HCEC 1CT (cell line): ENCODE results near the gene DHCR7.

Experiments used
- DNase-seq: peaks from one replicate; pipeline ENCODE4 v3.0.0-alpha.2; 2017

DHCR7 gene

DNA sequence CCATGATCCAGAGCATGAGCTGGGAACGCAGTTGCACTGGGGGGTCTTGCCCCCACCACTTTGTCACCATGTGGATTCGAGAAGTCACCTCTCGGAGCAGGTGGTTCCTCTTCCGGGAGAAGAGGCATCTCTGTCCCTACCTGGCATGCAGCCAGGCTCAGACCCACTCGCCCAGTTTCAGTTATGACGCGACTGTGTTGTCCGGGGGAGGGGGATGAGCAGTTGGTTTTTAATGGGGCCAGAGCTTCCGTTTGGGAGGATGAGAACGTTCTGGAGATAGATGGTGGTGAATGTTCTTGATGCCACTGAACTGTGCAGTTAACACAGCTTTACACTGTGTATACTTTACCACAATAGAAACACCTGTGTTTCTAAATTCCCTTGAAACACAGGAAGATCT, 41.5 kb downstream of the DHCR7 start:
- DNase-seq: no peak

DNA sequence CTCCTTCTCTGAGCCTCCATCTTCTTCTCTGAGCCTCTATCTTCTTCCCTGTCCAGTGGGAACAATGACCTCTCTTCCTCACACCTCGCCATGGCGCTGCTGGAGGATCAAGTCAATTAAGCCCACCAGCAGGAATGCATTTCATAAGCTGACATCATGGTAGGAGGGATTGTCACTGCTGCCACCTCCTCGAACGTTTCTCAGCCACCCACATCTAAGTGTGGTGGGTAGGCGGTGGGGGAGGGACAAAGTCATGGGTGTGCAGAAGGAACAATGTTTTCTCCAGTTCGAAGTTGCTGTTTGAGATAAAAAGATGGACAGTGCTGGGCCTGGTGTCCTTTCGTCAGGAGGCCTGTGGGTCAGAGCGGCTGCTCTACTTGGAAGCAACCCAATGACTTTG, 44.0 kb downstream of the DHCR7 start:
- DNase-seq: no peak

DNA sequence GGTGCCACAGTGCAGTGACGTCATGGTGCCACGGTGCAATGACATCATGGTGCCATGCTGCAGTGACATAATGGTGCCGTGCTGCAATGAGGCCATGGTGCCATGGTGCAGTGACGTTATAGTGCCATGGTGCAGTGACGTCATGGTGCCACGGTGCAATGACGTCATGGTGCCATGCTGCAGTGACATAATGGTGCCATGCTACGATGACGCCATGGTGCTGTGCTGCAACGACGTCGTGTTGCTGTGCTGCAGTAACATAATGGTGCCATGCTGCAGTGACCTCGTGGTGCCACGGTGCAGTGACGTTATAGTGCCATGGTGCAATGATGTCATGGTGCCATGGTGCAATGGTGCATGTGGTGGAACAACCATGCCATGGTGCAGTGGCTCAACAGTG, 45.3 kb downstream of the DHCR7 start:
- no peak for DNase-seq

DNA sequence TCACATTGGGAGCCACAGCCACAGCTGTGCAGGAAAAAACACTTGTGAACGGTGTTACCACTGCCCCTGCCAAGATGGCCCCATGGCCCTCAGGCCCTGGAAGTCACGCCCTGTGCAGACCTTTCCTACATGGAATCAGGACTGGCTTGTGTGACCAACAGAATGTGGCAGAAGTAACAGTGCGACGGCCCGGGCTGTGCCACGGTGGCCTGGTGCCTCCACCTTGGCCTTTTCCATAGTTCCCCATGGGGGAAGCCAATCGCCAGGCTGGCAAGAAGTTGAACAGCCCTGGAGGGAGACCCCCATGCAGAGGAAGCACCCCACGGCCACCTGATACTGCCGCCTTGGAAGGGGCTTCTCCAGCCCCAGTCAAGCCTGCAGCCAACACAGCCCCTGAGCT, 48.0 kb downstream of the DHCR7 start:
- DNase-seq: no peak

DNA sequence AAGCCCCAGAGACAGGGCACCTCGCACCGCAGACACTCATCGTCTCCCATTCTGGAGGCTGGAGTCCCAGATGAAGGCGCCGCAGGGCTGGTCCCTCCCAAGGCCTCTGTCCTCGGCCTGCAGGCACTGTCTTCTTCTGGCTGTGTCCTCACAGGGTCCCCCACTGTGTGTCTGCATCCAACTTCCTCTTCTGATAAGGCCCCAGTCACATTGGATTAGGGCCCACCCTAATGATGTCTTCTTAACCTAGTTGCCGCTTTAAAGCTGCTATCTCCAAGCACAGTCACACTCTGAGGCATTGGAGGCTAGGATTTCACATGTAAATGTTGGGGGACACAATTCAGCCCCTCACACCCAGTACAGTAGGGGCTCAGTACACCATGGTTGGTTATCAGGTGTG, 48.9 kb downstream of the DHCR7 start:
- DNase-seq: no peak

DNA sequence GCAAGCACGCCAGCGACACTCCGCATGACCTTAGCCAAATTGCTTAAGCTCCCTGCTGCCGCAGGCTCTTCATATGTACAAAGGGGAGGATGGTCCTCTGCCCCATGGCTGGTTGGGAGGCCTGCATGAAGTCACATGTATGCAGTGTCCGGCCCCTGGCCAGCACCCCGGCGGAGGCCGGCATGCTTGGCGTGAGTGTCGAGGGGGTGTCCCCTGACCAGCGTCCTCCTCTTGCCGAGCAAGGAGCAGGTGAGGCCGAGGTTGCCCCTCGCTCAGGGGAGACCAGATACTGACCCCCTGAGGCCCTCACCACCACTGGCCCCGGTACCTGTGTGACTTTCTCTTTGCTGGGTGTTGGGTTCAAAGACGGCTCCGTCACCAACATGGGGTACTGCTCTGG, 50.2 kb downstream of the DHCR7 start:
- no peak for DNase-seq

DNA sequence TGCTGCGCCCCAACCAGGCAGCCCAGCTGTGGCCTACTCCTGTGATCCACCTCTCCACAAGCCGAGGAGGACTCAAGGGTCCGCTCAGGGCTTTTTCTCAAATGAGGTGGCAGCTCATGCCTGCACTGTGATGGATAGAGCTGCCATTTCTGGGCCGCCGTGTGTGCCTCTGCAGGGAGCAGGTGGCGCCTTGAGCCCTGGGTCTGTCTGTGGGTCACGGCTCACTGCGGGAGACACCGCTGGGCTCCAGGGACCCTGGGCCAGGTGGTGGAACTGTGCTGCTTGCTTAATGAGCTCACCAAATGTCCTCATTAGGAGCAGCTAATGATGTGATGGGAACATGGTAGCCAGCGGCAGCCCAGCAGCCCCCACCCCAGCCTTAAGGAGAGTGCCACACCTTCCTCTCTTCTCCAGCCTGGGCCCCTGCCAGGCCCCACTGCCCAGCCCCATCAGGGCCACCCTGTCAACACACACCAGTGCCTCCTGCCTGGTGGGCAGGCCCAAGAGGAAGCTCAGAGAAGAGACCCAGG, 50.8 kb downstream of the DHCR7 start:
- DNase-seq: no peak

DNA sequence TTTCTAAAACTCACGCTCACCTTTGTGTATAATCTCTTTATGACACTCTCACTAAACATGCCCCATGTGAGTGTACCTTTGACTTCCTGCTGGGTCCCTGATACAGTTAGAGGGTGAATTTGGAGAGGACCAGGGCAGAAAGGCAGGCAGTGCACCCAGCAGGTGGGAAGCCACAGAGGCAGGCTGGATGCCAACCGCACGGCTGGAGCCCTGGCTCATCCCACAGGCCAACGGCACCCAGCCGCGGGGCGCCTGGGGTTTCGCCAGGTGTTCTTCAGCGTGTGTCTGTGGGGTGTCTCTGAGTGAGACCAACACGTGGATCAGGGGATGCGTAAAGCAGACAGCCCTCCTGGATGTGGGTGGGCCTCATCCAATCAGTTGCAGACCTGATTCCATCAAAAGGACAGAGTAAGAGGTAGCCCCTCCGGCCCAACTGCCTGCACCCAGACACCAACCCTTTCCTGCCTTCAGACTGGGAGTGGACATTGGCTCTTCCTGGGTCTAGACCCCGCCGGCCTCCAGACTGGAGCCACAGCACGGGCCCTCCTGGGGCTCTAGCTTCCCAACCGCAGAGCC, 51.6 kb downstream of the DHCR7 start:
- DNase-seq: no peak

DNA sequence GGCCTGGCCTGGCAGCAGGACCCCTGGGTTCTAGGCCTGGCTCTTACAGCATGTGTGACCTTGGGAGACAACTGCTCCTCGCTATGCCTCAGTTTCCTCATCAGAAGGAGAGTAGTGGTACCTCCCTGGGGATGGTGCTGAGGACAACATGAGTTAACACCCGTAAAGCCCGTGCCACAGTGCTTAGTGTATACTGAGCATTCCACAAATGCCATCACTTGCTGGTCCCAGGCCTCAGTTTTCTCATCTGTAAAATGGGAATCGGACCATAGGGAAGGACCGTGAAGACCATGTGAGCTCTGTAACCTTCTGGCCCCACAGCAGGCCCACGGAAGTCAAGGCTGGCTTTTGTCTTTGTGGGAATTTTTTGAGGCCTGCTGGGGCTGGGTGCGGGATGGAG, 52.4 kb downstream of the DHCR7 start:
- DNase-seq: no peak

DNA sequence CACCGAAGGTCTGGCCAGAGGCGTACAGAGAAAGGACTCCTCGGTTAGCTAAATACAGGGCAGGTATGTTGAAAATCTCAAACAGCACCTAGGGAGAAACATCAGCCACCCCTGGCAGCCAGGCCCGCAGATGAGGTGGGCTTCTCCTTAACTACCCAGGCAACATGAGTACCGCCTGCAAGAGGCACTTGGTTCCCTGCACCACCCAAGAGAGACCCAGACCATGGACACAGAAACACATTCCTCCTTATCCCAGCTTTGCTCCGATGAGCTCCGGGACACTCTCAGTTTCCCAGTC, 53.0 kb downstream of the DHCR7 start:
- DNase-seq: no peak

DNA sequence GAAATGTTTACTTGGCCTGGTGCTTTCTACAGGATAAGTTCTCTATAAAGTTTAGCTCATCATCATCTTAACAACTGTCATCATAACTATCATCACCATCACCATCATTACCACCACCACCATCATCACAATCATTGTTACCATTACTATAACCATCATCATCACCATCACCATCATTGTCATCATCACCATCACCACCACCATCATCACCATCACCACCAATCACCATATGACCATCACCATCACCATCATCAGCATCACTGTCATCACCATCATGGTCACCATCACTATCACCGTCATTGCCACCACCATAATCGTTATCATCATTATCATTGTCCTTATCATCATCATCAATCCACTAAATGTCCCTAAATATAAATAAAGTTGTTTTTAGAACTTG, 54.9 kb downstream of the DHCR7 start:
- no peak for DNase-seq

DNA sequence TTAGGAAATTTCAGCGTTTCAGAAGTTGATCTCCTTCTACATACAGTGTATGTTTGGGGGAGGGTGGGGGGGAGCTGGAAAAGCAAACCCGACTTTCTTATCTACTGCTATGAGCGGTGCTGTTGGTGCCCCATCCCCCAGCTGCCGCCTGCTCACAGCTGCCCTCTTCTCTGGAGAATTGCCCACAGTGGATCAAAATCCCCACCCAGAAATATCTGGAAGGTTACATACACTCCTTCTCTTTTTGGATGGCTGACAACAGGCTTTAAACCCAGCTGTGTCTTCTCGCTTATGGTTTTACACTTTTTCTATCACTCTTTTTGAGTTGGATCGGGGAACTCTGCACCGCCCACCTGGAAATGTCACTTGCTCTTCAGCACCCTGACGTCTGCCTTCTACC, 56.4 kb downstream of the DHCR7 start:
- no peak for DNase-seq

DNA sequence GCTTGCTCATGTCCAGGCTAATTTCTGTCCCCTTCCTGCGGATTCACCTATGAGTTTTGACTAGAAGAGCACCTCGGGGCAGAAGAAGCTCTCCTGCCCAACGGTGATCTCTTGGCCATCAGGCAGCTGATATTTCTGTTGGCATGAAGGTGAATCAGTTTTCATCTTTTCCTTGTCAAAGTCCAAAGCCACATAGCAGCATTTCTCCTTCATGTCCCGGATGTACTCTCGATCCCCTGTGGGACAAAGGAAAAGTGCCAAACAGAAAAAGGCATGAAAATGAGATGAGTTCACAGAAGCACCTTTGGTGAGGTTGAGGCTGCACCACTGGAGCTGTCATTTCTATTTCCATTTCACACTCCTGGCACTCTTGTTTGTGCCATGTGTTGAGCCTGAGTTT, 56.8 kb downstream of the DHCR7 start:
- no peak for DNase-seq

DNA sequence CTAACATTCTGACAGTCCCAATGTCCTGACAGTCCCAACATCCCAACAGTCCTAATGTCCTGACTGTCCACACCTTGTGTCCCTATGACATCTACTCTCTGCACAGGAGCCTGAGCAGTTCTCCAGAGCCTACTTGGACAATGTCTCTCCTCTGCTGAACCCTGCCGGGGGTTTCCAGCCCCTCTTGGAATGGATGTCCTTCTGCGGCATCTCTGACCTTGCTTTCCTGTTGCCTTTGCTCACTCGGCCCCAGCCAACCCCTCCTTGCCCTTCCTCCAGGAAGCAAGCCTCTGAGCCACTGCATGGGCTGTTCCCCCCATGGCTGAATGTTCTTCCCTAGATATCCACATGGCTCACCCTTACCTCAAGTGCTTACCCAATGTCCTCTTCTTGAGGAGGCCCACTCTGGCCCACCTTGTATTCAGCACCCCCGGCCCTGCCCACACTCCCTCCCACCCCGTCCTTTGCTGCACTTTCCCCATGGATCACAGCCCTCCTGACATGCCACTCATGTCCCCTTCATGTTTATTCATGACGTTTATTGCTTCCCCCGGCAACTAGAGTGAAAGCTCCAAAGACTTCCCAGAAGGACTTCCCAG, 59.5 kb downstream of the DHCR7 start:
- DNase-seq: no peak

DNA sequence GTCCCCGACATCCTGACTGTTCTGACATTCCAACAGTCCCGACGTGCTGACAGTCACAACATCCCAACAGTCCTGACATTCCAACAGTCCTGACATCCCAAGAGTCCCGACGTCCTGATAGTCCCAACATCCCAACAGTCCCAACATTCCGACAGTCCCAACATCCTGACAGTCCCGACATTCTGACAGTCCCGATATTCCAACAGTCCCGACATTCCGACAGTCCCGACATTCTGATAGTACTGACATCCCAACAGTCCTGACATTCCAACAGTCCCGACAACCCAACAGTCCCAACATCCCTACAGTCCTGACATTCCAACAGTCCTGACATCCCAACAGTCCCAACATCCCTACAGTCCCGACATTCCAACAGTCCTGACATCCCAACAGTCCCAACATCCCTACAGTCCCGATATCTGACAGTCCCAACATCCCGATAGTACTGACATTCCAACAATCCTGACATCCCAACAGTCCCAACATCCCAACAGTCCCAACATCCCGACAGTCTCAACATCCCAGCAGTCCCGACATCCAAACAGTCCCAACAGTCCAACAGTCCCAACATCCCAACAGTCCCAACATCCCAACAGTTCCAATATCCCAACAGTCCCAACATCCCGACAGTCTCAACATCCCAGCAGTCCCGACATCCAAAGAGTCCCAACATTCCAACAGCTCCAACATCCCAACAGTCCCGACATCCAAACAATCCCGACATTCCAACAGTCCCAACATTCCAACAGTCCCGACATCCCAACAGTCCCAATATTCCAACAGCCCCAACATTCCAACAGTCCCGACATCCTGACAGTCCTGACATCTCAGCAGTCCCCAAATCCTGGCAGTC, 60.2 kb downstream of the DHCR7 start:
- DNase-seq: no peak

DNA sequence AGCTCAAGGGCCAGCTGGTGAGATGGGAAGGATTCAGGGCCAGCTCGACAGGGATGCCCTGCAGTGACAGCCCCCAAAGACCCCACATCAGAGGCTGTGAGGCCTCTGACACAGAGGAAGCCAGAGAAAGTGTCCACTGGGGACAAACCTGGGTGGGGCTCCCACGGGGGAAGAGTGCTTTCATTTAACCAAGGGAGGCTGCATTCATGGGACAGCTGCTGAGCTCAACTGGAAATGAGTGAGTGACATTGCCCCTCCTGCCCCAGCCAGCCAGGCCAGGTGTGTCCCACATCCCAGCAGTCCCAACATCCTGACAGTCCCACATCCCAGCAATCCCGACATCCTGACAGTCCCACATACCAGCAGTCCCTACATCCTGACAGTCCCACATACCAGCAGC, 61.0 kb downstream of the DHCR7 start:
- no peak for DNase-seq

DNA sequence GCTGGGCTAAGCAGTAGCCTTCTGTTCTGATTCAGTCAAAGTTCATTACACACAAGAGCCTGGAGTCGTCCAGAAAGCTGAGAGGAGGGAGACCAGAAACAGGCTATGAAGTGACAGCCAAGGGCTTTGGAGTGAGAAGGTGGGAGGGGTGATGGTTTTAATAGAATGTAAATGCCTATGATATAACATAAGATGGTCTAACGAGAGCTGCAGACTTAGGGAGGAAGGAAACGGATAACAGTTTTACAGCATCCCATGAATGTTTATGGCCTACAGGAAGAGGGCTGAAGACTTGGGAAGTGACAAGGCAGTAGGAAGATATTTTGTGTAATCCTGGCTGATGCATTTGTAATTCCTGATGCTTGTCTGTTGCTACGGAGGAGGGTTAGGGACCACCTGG, 62.0 kb downstream of the DHCR7 start:
- no peak for DNase-seq

DNA sequence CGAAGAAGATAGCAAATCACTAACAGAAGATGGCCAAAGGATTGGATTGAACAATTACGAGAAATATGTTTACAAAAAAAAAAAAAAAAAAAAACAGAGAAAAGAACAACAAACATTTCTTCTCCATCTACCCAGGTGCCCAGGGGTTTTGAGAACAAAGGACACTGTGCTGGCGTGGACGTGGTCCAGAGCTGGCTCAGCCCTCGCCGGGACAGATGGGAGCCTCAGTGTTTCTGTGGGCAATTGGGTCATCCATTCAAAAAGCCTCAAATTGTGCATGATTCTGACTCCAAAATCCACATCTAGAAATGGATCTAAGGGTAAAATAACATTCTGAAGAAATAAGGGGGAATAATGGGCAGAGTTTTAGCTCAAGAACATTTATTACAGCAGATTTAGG, 63.1 kb downstream of the DHCR7 start:
- no peak for DNase-seq

DNA sequence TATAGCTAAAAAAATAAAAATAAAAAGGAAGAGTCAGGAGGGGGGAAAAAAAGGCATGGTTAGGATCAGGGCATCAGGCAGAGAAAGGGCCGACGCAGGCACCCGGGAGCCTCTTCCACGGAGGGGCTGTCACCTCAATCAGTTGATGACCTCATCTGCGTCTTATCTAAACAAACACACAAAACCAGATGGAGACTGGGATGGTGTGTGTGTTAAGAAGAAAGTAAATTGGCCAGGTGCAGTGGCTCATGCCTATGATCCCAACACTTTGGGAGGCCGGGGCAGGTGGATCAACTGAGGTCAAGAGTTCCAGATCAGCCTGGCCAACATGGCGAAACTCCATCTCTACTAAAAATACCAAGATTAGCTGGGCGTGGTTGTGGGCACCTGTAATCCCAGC, 63.6 kb downstream of the DHCR7 start:
- no peak for DNase-seq
